Measurements from ENCODE around the gene SLC35E1.
"Not testable (repeated sequence)": the region's sequence is repeated elsewhere in the genome, so short reads cannot be mapped to it uniquely, and the experiment has no call there.

Gene SLC35E1

GRCh38 chr19:16543734-16544133 lies 28.5 kb downstream of the SLC35E1 start:
- DNase-seq = not testable (repeated sequence)

- no peak for DNase-seq
Measured at GRCh38 chr19:16542910-16543472, 29.2 kb downstream of the SLC35E1 start.

GRCh38 chr19:16542045-16542909 lies 29.9 kb downstream of the SLC35E1 start, which contains the start of gene CHERP:
Gene CHERP, minus strand, starts transcription at chr19:16542437. Its CDS starts 59 bp downstream, at chr19:16542378.
- peak; percentile 95 for DNase-seq

- no peak for DNase-seq
Measured at GRCh38 chr19:16541526-16542044, 30.6 kb downstream of the SLC35E1 start.

- no peak for DNase-seq
Measured at GRCh38 chr19:16540948-16541347, 31.3 kb downstream of the SLC35E1 start.

GRCh38 chr19:16537111-16537510 lies 35.1 kb downstream of the SLC35E1 start:
- DNase-seq = no peak

GRCh38 chr19:16536130-16536529 lies 36.1 kb downstream of the SLC35E1 start:
- DNase-seq = no peak

GRCh38 chr19:16535381-16535780 lies 36.8 kb downstream of the SLC35E1 start:
- DNase-seq = no peak

- no peak for DNase-seq
Measured at GRCh38 chr19:16532440-16533234, 39.6 kb downstream of the SLC35E1 start.

- DNase-seq = no peak
Measured at GRCh38 chr19:16531380-16531669, 40.9 kb downstream of the SLC35E1 start.

- no peak for DNase-seq
Measured at GRCh38 chr19:16530540-16531379, 41.5 kb downstream of the SLC35E1 start.

- DNase-seq = no peak
Measured at GRCh38 chr19:16529466-16530144, 42.6 kb downstream of the SLC35E1 start.

GRCh38 chr19:16527971-16528521 lies 44.2 kb downstream of the SLC35E1 start:
- no peak for DNase-seq

- DNase-seq = no peak
Measured at GRCh38 chr19:16527334-16527935, 44.8 kb downstream of the SLC35E1 start.

- DNase-seq = no peak
Measured at GRCh38 chr19:16525751-16526481, 46.3 kb downstream of the SLC35E1 start.

- DNase-seq = no peak
Measured at GRCh38 chr19:16524991-16525734, 47.1 kb downstream of the SLC35E1 start.

GRCh38 chr19:16522559-16523377 lies 49.4 kb downstream of the SLC35E1 start:
- DNase-seq = no peak

- DNase-seq = no peak
Measured at GRCh38 chr19:16521715-16522289, 50.4 kb downstream of the SLC35E1 start.
